Uterus (tissue), 4 donors: ENCODE measurements around the gene TRABD2B. TPM values are rescaled to one million over a fixed set of nuclear protein-coding genes. Genes with fewer than 3 reads are reported as not detected.

ENCODE experiments used
- DNase-seq, 2 donors: peaks; one replicate each; pipeline ENCODE4 v3.0.0-alpha.2; 2019 to 2020
- H3K27ac ChIP-seq, 2 donors: fragments of 200-600 bp; sonication (generic); 1 replicate in 1 of 2; 2 replicates in 1 of 2; pipeline ENCODE4 v1.5.1; 2016 to 2018
- H3K27me3 ChIP-seq, 2 donors: fragments of 200-600 bp; sonication (generic); one replicate each; pipeline ENCODE4 v1.5.1; 2018 to 2019; ENCODE audit warnings: control low read depth in 1 of 2
- H3K36me3 ChIP-seq, 2 donors: fragments of 200-600 bp; sonication (generic); one replicate each; pipeline ENCODE4 v1.5.1; 2019; ENCODE audit warnings: control low read depth in 1 of 2
- H3K4me1 ChIP-seq, 2 donors: fragments of 200-600 bp; sonication (generic); one replicate each; pipeline ENCODE4 v1.5.1; 2018 to 2019; ENCODE audit warnings: control low read depth in 1 of 2
- H3K4me3 ChIP-seq, 2 donors: fragments of 200-600 bp; sonication (generic); 1 replicate in 1 of 2; 2 replicates in 1 of 2; pipeline ENCODE4 v1.5.1; 2018 to 2019; ENCODE audit warnings: mild to moderate bottlenecking in 1 of 2
- H3K9me3 ChIP-seq, 2 donors: fragments of 200-600 bp; sonication (generic); one replicate each; pipeline ENCODE4 v1.5.1; 2019; ENCODE audit warnings: control low read depth in 1 of 2
- POLR2A ChIP-seq, 2 donors: fragments of 450-650 bp; IDR thresholded peaks; one replicate each; pipeline ENCODE4 v1.6.1; 2016; ENCODE audit warnings: antibody characterized with exemption in 2 of 2, mild to moderate bottlenecking in 1 of 2, moderate library complexity in 1 of 2
- intact Hi-C: fragments of 100-400 bp; cut with DNase I; formaldehyde crosslinking; loops from one replicate; pipeline ENCODE4 v1.15.1; 2023; ENCODE audit warnings: low total_unique reads
- total RNA-seq, 4 donors: library from RNA; depleted of rRNA in 3 of 4; stranded (reverse); fragments of >200 nt in 3 of 4; gene quantifications; one replicate each; pipeline versions ENCODE4 v1.1.0 to v1.2.4, GENCODE V29; 2014 to 2023
- TF ChIP-seq, protein P1 (sequence below), 4 experiments: fragments of 200-600 bp in 2 of 4; fragments of 450-650 bp in 2 of 4; sonication (generic) in 2 of 4; IDR thresholded peaks; one replicate each; pipeline ENCODE4 v1.5.1; 2016 to 2019; ENCODE audit warnings: antibody characterized with exemption in 4 of 4, mild to moderate bottlenecking in 2 of 4, moderate library complexity in 1 of 4
- donor health status: DM: yes; HTN: yes; CAD: no.

The TRABD2B gene
- total RNA-seq, 4 donors from 2014 or later: under 0.01 to 1.6 (median 1.0) TPM

GRCh38 chr1:47926461-47926999 lies 70.7 kb downstream of the TRABD2B start:
- TF ChIP-seq, protein P1, sequence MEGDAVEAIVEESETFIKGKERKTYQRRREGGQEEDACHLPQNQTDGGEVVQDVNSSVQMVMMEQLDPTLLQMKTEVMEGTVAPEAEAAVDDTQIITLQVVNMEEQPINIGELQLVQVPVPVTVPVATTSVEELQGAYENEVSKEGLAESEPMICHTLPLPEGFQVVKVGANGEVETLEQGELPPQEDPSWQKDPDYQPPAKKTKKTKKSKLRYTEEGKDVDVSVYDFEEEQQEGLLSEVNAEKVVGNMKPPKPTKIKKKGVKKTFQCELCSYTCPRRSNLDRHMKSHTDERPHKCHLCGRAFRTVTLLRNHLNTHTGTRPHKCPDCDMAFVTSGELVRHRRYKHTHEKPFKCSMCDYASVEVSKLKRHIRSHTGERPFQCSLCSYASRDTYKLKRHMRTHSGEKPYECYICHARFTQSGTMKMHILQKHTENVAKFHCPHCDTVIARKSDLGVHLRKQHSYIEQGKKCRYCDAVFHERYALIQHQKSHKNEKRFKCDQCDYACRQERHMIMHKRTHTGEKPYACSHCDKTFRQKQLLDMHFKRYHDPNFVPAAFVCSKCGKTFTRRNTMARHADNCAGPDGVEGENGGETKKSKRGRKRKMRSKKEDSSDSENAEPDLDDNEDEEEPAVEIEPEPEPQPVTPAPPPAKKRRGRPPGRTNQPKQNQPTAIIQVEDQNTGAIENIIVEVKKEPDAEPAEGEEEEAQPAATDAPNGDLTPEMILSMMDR (IDR thresholded peaks at IDR 0.05): no peak
- no peak for TF ChIP-seq POLR2A (IDR thresholded peaks at IDR 0.05)
- Histone ChIP-seq H3K27ac (no peak overlapping the region), H3K4me1 (no peaks in the 10 kb centered on the region), H3K27me3 (no peaks in the 10 kb centered on the region), H3K4me3 (no peak overlapping the region), H3K9me3 (no peaks in the 10 kb centered on the region), H3K36me3 (no peaks in the 10 kb centered on the region)
- no peak for DNase-seq
- intact Hi-C loops: no loop called here

DNA sequence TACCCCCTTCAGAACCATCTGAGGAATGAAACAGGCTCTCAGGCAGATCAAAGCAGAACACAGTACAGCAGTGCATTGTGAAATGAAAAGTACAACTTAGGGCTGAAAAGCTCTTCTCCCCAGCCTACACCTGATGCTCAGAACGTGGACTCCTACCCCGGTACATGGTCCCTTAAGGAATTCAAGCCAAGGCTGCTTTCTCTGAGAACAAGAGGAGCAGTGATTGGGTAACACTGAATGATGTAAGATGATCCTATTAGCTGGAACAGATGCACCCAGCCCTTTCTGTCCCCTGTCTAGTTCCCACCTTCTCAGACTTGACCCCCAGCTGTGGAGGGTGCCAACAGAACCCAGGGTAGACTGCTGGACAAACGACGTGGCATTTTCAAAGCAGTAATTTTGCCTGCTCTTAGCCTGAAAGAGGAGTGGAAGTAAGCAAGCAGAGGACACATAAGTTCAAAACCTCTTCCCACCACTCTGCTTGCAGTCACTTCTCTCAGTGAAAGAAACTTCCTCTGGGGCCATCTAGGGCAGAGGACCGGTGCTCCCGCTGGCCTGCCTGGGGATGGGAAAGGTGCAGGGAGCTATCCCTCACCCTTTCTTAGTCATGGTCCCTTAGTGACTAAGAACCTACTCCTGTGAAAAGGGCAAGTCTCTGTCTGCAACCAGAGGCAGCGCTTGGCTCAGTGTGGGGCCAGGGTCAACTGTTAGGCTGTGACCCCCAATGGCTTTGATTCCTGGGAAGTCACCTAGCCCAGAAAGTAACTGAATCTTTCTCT lies 72.7 kb downstream of the TRABD2B start:
- intact Hi-C loops: no loop called here
- no peaks in the 10 kb centered on the region for H3K4me1 ChIP-seq
- H3K27me3 ChIP-seq: no peaks in the 10 kb centered on the region
- DNase-seq: no peak
- no peaks in the 10 kb centered on the region for H3K9me3 ChIP-seq
- no peak overlapping the region for H3K4me3 ChIP-seq
- H3K27ac ChIP-seq: no peak overlapping the region
- H3K36me3 ChIP-seq: no peaks in the 10 kb centered on the region
- TF ChIP-seq POLR2A (IDR thresholded peaks at IDR 0.05): no peak
- TF ChIP-seq, protein P1 (IDR thresholded peaks at IDR 0.05): no peak

GRCh38 chr1:47921935-47922415 lies 75.2 kb downstream of the TRABD2B start:
- Histone ChIP-seq H3K4me1 (no peaks in the 10 kb centered on the region), H3K27ac (no peak overlapping the region), H3K27me3 (no peaks in the 10 kb centered on the region), H3K4me3 (no peak overlapping the region), H3K36me3 (no peaks in the 10 kb centered on the region), H3K9me3 (no peaks in the 10 kb centered on the region)
- no peak for DNase-seq
- intact Hi-C loops: no loop called here
- no peak for TF ChIP-seq POLR2A (IDR thresholded peaks at IDR 0.05)
- TF ChIP-seq, protein P1 (IDR thresholded peaks at IDR 0.05): no peak

DNA sequence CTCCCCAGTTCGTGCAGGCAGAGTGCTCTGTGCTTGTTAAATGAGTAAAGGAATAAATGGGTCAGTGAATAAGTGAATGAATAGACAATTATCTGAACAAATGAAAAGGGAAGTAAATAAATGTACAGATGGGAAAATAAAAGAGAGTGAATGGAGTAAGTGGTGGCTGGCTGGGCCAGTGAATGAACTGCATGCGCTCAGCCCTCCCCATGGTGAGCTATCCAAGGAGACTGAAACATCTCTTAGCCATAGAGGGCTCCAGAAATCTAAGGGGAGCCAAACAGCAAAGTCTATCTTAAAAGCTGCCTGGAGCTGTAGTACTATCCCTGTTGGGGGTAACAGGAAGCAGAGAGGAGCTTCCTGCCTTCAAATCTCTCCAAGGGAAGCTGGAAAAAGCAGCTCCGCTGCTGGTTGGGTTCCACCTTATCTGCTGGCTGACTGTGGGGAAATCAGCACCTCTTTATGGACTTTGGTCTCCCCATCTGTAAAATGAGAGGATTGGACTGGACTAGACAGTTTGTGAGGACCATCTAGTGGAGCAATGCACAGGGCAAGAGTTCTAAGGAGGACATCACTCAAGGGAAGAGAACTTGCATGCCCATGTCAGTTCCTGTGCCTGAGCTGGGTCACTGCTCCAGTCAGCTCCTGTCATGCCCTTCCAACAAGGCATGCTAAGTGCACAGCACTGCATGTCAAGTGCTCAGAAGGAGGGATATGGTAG lies 77.9 kb downstream of the TRABD2B start:
- Histone ChIP-seq H3K36me3 (no peaks in the 10 kb centered on the region), H3K9me3 (no peaks in the 10 kb centered on the region), H3K27ac (no peak overlapping the region), H3K4me1 (no peaks in the 10 kb centered on the region), H3K4me3 (no peak overlapping the region), H3K27me3 (no peaks in the 10 kb centered on the region)
- TF ChIP-seq POLR2A (IDR thresholded peaks at IDR 0.05): no peak
- TF ChIP-seq, protein P1 (IDR thresholded peaks at IDR 0.05): no peak
- DNase-seq: no peak
- intact Hi-C loops: no loop called here
